SKM-1 treated with dmso at 0.1 percent for 144 hours (cell line): ENCODE measurements around the gene SARDH.

Experiments used
- DNase-seq: peaks from one replicate; lab custom pipeline; 2025; ENCODE audit not compliant: unreplicated experiment; lab: John Stamatoyannopoulos, UW

The SARDH gene

GRCh38 chr9:133672503-133673257 is 65.5 kb downstream of the SARDH start:
- no peak for DNase-seq

DNA sequence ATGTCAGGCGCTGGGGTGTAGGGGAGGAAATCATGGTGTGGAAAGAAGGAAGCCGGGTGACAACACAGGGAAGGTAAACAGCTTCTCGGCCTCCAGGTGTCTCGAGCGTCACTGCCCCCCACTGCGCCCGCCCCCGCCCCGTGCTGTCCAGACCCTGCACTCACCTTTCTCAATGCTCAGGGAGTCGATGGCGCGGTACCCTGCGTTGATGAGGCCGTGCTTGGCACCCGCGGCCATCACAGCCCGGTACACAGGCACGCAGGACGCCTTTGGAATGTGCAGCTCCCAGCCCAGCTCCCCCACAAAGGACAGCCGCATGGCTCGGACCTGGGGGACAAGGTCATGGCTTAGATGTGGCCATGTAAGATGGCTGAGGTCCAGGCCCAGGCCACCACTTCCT is 66.8 kb downstream of the SARDH start:
- no peak for DNase-seq

GRCh38 chr9:133670466-133670865 is 67.7 kb downstream of the SARDH start:
- no peak for DNase-seq

DNA sequence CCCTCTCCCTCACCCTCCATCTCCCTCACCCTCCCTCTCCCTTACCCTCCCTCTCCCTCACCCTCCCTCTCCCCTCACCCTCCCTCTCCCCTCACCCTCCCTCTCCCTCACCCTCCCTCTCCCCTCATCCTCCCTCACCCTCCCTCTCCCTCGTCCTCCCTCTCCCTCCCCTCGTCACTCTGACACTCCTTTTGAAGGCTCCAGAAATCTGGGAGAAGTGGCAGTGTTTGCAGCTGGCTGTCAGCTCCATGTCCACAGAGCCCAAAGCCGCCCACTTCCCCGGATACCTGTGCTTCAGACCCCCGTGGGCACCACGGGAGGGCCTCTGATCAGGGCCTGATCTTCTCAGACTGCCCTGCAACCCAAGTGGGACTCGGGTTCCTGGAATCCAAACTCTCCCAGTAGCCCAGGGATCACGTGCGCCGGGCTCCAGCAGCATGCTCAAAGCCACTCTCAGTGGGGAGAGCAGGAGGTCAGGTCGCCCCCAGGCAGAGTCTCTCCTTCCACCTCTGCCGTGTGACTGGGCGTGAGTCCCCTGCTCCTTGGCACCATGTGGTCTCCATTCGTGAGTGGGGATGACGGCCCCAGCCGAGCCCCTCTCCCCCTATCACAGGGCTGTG is 68.9 kb downstream of the SARDH start:
- DNase-seq = no peak

GRCh38 chr9:133667759-133668450 is 70.2 kb downstream of the SARDH start:
- DNase-seq = no peak

GRCh38 chr9:133666845-133667244 is 71.3 kb downstream of the SARDH start:
- DNase-seq = no peak

DNA sequence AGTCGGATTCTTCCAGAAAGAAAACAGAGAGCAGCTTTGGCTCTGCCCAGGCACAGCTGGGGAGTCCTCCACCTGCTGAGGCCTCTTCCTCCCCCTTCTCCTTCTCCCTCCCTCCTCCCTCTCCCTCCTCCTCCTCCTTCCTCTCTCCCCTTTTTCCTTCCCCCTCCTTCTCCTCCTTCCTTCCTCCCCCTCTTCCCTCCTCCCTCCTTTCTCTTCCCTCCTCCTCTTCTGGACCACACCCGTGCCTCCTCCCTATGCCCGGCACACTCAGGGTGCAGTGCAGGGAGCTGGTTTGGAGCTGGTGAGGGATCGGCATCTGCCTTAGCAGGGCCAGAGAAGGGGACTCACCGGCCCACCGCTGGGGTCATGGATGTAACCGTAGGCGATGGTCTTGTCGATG is 71.8 kb downstream of the SARDH start:
- no peak for DNase-seq

DNA sequence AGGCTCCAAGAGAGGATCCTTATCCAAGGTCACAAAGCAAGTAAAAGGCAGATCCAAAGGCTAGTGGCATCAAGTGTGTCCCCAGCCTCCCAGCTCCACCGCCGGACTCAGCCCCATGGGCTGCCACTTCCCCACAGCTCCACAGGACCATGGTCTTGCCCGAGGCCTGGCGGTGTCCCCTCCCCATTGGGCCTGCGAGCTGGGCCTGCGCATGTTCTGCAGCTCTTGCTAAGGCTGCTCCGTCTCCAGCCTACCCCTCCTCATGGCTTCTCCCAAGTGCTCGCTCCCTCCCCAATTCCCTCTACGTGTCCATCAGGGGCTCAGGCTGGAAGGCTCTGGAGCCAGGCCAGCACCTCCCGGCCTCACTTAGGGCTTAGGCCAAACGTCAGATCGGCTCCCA is 72.6 kb downstream of the SARDH start:
- DNase-seq = no peak

DNA sequence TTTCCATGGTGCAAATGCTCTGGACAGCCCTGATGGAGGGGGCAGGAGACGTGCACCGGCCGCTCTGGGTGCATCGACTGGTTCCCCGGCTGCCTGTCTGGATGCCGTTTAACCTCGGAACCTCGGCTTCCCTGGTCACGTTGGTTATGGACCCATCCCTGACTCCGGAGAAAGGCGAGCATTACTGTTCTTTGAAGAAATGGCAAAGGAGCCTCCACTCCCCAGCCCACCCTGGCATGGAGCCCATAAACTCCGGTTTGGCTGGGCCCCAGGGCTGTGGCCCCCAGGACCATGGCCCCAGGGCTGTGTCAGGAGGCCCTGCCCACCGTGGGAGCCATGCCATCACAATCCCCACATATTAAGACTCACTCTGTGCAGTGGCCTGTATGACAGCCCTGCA is 73.1 kb downstream of the SARDH start:
- DNase-seq = no peak

- no peak for DNase-seq
These were observed 73.7 kb downstream of the SARDH start for GRCh38 chr9:133664173-133665050.

DNA sequence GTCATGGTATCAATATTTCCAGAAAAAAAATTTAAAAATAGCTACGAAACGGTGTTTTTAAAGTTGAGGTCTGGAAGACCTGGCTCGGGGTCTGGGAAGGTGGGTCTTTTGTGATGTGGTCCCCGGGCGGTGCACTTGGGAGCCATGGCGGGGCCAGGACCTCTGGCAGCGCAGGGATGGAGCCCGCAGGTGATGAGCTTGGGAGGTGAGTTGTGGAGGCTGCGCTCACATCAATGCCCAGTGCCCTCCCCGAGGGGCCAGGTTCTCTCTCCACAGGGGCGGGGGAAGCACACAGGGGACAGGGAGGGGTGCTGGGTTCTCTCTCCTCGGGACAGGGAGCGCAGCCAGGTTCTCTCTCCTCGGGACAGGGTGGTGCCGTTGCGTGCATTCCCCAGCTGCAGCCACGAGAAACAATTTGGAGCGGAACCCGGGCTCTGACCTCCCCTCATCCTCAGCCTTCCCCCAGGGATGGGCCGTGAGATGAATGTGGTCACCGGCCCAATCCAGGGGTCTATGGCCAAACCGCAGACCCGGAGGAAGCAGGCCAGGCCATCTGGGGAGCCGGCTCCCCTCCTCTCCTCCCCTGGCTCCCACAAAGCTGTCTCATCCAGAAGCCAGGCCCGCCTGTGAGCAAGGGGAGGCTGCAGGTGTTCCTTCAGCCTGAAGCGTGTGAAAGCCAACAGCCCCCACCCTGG is 76.2 kb downstream of the SARDH start:
- no peak for DNase-seq

DNA sequence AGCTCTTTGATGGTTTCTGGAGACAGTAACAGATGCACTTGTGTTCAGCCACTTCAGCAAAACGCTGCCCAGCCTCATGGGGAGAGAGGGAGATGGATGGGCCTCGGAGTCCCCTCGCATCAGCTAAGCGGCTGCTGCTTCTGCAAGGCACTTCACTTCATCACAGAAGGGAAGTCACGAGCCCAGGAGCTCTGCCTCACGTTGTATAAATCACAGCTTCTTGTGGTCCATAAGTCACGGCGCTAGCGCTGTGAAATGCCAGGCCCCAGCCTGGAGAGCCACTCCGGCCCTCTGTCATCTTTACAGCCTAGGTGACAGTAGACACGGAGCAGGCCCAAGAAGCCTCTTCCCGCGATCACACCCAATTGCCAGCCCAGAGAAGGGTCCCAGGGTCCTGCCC is 78.6 kb downstream of the SARDH start:
- DNase-seq = no peak

DNA sequence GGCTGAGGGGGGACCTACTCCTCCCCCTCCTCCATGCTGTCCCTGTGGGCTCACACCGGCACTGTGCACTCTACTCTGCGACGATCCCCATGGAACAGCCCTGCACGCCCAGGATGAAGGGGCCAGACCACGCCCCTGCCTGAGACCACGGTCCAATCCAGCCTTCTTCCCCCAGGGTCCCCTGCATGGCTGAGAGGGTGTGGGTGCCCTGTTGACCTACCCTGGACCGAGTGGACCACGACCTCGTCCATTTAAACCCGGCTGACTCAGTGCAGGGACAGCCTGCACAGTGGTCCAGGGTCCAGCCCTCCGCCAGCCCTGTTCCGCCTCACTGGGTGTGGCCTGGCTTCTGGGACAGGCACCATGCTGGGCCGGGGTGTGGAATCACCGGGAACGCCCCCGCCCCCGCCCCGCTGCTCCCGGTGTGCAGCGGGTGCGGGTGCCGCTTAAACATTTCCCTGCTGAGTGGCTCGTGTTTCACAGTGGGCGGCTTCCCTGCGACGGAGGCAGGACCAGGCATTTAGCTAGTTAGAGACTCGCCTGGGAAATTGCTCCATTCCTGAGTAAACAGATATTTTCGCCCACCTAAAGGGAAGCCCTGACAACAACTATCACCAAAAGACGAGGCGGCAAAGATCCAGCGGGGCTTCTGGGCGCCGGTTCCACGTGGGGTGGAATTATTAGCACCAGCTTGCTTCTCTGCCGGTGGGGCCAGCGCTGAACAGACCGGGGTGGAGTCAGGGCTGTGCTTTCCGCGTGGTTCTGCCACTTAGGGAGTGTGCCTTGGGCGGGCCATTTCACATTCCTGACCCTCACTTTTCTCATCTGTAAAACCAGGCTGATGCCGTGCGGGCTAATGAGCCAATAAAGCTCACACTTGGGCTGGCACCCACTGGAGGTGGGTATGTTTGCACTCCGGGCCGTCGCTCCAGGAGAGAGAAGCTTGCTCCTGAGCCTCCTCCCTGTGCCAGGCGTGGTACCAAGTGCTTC is 79.4 kb downstream of the SARDH start:
- no peak for DNase-seq

DNA sequence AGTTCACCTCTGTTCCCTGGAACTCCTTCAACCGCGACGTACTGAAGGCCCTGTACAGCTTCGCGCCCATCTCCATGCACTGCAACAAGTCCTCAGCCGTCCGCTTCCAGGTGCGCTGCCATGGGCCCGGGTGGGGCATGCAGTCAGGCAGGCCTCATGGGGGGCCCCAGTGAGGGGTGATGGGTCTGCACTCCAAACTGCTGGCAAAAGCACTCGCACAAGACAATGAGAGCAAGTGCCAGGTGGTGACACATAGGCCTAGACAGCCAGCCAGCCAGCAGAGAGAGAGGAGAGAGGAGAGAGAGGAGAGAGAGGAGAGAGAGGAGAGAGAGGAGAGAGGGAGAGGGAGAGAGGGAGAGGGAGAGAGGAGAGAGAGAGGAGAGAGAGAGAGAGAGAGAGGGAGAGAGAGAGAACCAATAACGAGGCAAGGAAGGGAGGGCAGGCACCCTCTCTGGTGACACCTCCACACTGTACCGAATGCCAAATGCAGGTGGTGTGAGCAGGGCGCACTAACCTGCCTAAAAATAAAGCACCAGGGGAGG is 81.0 kb downstream of the SARDH start:
- no peak for DNase-seq

GRCh38 chr9:133656211-133657119 is 81.7 kb downstream of the SARDH start:
- DNase-seq = no peak

DNA sequence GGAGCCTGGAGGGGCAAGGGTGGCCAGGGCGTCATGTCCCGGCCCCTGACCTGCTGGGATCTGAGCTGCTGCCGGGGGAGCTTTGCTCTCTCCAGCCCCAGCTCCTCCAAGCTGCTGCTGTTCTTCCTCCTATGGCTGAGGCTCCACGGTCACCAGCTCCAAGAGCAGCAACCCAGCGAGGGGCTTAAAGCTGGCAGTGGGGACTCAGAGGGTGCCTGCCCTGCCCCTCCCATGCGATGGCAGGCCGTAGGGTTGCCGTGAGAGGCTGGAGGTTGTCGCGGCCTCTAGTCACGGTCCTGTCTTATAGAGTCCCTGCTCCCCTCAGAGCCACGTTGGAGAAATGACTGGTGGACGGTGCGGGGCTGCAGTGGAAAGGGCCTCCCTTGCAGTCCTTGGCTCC is 82.5 kb downstream of the SARDH start:
- DNase-seq = no peak

DNA sequence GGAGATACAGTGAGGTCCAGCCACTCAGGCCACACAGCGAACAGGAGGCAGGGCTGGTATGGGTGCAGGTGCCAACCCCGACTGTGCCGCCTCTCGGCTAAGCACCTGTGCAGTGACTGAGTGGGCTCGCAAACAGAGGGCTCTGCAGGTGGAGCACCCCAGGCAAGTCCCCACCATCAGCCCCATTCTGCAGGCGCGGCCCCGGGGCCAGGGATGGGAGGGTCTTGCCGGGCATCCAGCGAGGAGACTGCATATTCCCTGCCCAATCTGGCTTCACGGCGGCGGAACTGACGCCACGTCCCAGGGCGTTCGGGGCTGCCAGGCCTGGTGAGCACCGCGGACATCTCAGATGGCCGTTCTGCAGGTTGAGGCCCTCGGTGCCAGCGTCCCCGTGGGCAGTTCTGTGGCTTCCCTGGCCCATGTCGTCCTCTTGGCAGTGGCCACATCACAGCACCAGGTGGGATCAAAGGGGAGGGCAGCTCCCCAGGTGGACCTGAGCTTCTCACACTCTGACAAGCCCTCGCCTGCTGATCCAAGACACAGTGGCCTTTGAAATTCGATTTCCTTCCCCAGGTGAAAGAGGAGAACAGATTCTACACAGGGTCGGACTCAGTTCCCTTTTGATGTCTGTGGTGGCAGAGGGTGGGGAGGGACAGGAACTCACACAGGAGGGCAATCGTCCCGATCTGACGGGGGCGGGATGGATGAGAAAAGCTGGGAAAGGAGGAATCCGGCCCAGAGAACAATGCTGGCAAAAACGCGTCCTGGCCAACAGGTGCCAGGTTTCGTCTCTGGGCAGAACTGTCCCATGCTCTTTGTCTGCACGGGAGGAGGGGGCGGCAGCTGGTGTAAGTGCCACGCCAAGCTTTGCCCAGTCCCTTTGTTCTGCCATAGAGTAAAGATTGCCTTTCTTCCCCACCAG is 83.2 kb downstream of the SARDH start:
- no peak for DNase-seq
